GM23338 (cell line): Measurements from ENCODE around the gene ALDH3A2. TPM values are rescaled to one million over a fixed set of nuclear protein-coding genes. Genes with fewer than 3 reads are reported as not detected.

Experiments used
- ATAC-seq: fragments of 200-7000 bp; cut with Tn5 transposase; 3 replicates; pipeline ENCODE4 v1.9.1; 2020
- DNase-seq: peaks from one replicate; pipeline ENCODE4 v3.0.0-alpha.2; 2015; ENCODE audit warnings: low spot score
- H2AFZ ChIP-seq: fragments of 200-600 bp; sonication (generic); 2 replicates; pipeline ENCODE4 v1.8.0; 2016; ENCODE audit warnings: antibody characterized with exemption, mild to moderate bottlenecking, moderate library complexity
- H3F3A ChIP-seq: fragments of 200-600 bp; sonication (generic); replicated peaks from 2 replicates; pipeline ENCODE4 v1.8.0; 2017; ENCODE audit warnings: antibody characterized with exemption, mixed run types, low read depth
- H3K27ac ChIP-seq: fragments of 200-600 bp; sonication (generic); 2 replicates; pipeline ENCODE4 v1.6.1; 2016; ENCODE audit warnings: low read depth
- H3K27me3 ChIP-seq: fragments of 200-600 bp; sonication (generic); 2 replicates; pipeline ENCODE4 v1.8.0; 2016; ENCODE audit warnings: mild to moderate bottlenecking, mixed run types, moderate library complexity; ENCODE audit not compliant: insufficient read depth
- H3K36me3 ChIP-seq: fragments of 200-600 bp; sonication (generic); 2 replicates; pipeline ENCODE4 v1.8.0; 2016; ENCODE audit warnings: mild to moderate bottlenecking; ENCODE audit not compliant: insufficient read depth
- H3K4me1 ChIP-seq: fragments of 200-600 bp; sonication (generic); 2 replicates; pipeline ENCODE4 v1.8.0; 2016; ENCODE audit warnings: mild to moderate bottlenecking, moderate library complexity; ENCODE audit not compliant: insufficient read depth
- H3K4me2 ChIP-seq: fragments of 200-600 bp; sonication (generic); 2 replicates; pipeline ENCODE4 v1.7.1; 2017; ENCODE audit warnings: mixed run types
- H3K4me3 ChIP-seq: fragments of 200-600 bp; sonication (generic); 2 replicates; pipeline ENCODE4 v1.6.1; 2016; ENCODE audit warnings: mixed run types
- H3K79me2 ChIP-seq: fragments of 200-600 bp; sonication (generic); replicated peaks from 2 replicates; pipeline ENCODE4 v1.8.0; 2017; ENCODE audit warnings: mild to moderate bottlenecking; ENCODE audit not compliant: insufficient read depth
- H3K9me2 ChIP-seq: fragments of 200-600 bp; sonication (generic); 2 replicates; pipeline ENCODE4 v1.8.0; 2017; ENCODE audit not compliant: insufficient read depth
- H4K20me1 ChIP-seq: fragments of 200-600 bp; sonication (generic); replicated peaks from 2 replicates; pipeline ENCODE4 v1.8.0; 2017; ENCODE audit warnings: mild to moderate bottlenecking; ENCODE audit not compliant: insufficient read depth
- H3K27ac Mint-ChIP-seq: 2 replicates; pipeline ENCODE4 v1.8.0; 2020; ENCODE audit warnings: inconsistent platforms, mild to moderate bottlenecking, moderate library complexity, mixed read lengths
- H3K27me3 Mint-ChIP-seq: 3 replicates; pipeline ENCODE4 v1.8.0; 2022; ENCODE audit warnings: low read depth, mild to moderate bottlenecking, moderate library complexity, mixed read lengths, inconsistent platforms; ENCODE audit not compliant: insufficient read depth, poor library complexity
- H3K36me3 Mint-ChIP-seq: 3 replicates; pipeline ENCODE4 v1.8.0; 2021; ENCODE audit warnings: low read depth, mild to moderate bottlenecking, inconsistent platforms, moderate library complexity, mixed read lengths
- H3K4me1 Mint-ChIP-seq: 3 replicates; pipeline ENCODE4 v1.8.0; 2020; ENCODE audit warnings: mild to moderate bottlenecking, inconsistent platforms, mixed read lengths
- H3K4me3 Mint-ChIP-seq: 3 replicates; pipeline ENCODE4 v1.8.0; 2021; ENCODE audit warnings: moderate library complexity, mild to moderate bottlenecking, inconsistent platforms, mixed read lengths
- H3K9me3 Mint-ChIP-seq: 3 replicates; pipeline ENCODE4 v1.8.0; 2020; ENCODE audit warnings: moderate library complexity, mild to moderate bottlenecking, inconsistent platforms, mixed read lengths
- NANOG ChIP-seq: IDR thresholded peaks from 2 replicates; pipeline ENCODE4 v1.6.1; 2016; ENCODE audit warnings: antibody characterized with exemption, borderline replicate concordance
- REST ChIP-seq: IDR thresholded peaks from one replicate; pipeline ENCODE4 v1.6.1; 2018; ENCODE audit warnings: antibody characterized with exemption; ENCODE audit not compliant: unreplicated experiment
- ZNF114 ChIP-seq: fragments of 250-450 bp; sonication (Bioruptor Pico); IDR thresholded peaks from 2 replicates; pipeline ENCODE4 v1.5.0; 2020; ENCODE audit warnings: mild to moderate bottlenecking, moderate library complexity
- ZNF462 ChIP-seq: fragments of 250-450 bp; sonication (Bioruptor Pico); IDR thresholded peaks from 2 replicates; pipeline ENCODE4 v1.5.0; 2020; ENCODE audit warnings: mild to moderate bottlenecking, moderate library complexity
- polyA plus RNA-seq: library from polyadenylated mRNA; unstranded; fragments of >200 nt; fragmentation: Nextera tagmentation; extraction: Ambion mirVana; gene quantifications from 2 replicates; pipeline ENCODE4 v1.2.1, GENCODE V29; 2016
- total RNA-seq: library from RNA; depleted of rRNA; stranded (reverse); fragments of >200 nt; shearing (Covaris generic); gene quantifications from 2 replicates; pipeline ENCODE4 v1.2.3, GENCODE V29; 2014
- TF ChIP-seq, protein P1 (sequence below), 2 experiments: fragments of 200-600 bp in 1 of 2; sonication (generic) in 1 of 2; conservative IDR thresholded peaks; 2 replicates each; pipeline versions ENCODE4 v1.5.1 to v1.6.1; 2016 to 2017; ENCODE audit warnings: antibody characterized with exemption in 2 of 2, low read depth in 2 of 2, mild to moderate bottlenecking in 2 of 2, moderate library complexity in 1 of 2

ALDH3A2 gene
- total and polyA plus RNA-seq, 2 experiments from 2014 or later, result 31.3 to 159 TPM

GRCh38 chr17:19645734-19646201, 2.8 kb upstream of the ALDH3A2 start:
- no peak overlapping the region for H2AFZ ChIP-seq
- H3K36me3 ChIP-seq, result no peaks in the 10 kb centered on the region
- no peaks in the 10 kb centered on the region for H3K9me3 Mint-ChIP-seq
- H3K27ac Mint-ChIP-seq, result no peak overlapping the region
- H3F3A ChIP-seq, result peaks cover 5% of the 10 kb centered on the region; the same call in 1 of the 2 replicates
- DNase-seq, result peak; percentile 81
- H3K9me2 ChIP-seq, result no peaks in the 10 kb centered on the region
- H3K4me1 ChIP-seq, result peaks cover 51% of the 10 kb centered on the region
- H3K27me3 Mint-ChIP-seq, result peaks cover 25% of the 10 kb centered on the region
- ATAC-seq, result peak; percentile 23
- H3K4me1 Mint-ChIP-seq, result peaks cover 50% of the 10 kb centered on the region
- H3K27me3 ChIP-seq, result peaks cover 30% of the 10 kb centered on the region
- no peak overlapping the region for H3K4me2 ChIP-seq
- H3K27ac ChIP-seq, result no peak overlapping the region
- H3K4me3 ChIP-seq, result no peak overlapping the region
- H3K36me3 Mint-ChIP-seq, result peaks cover 6% of the 10 kb centered on the region; the same call in 2 of the 3 replicates
- peaks cover 4% of the 10 kb centered on the region; the same call in 1 of the 2 replicates for H4K20me1 ChIP-seq
- peak overlapping the region; percentile 41; the same call in 2 of the 3 replicates for H3K4me3 Mint-ChIP-seq
- TF ChIP-seq ZNF114 (CRISPR knock-in tag) (no peak), NANOG (no peak), REST (no peak), ZNF462 (CRISPR knock-in tag) (no peak)
- TF ChIP-seq, protein P1, sequence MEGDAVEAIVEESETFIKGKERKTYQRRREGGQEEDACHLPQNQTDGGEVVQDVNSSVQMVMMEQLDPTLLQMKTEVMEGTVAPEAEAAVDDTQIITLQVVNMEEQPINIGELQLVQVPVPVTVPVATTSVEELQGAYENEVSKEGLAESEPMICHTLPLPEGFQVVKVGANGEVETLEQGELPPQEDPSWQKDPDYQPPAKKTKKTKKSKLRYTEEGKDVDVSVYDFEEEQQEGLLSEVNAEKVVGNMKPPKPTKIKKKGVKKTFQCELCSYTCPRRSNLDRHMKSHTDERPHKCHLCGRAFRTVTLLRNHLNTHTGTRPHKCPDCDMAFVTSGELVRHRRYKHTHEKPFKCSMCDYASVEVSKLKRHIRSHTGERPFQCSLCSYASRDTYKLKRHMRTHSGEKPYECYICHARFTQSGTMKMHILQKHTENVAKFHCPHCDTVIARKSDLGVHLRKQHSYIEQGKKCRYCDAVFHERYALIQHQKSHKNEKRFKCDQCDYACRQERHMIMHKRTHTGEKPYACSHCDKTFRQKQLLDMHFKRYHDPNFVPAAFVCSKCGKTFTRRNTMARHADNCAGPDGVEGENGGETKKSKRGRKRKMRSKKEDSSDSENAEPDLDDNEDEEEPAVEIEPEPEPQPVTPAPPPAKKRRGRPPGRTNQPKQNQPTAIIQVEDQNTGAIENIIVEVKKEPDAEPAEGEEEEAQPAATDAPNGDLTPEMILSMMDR (conservative IDR thresholded peaks at IDR 0.05; ENCODE audit: low read depth in 2 of 2), result peak; percentile 85 to 100
- peaks cover 17% of the 10 kb centered on the region for H3K79me2 ChIP-seq
